NB4 (cell line): ENCODE measurements around the gene ACTR3C.

ENCODE experiments used
- CTCF ChIP-seq: IDR thresholded peaks from one replicate; pipeline ENCODE4 v1.5.1; 2012; ENCODE audit warnings: low read depth, low read length
- POLR2A ChIP-seq: IDR thresholded peaks from 2 replicates; pipeline ENCODE4 v1.6.1; 2011; ENCODE audit warnings: mild to moderate bottlenecking; ENCODE audit not compliant: insufficient read length; ENCODE audit errors: extremely low read depth

GRCh38 chr7:150321788-150322113, 1.6 kb downstream of the ACTR3C start:
- TF ChIP-seq CTCF (no peak), POLR2A (no peak)
